Measurements from ENCODE around the gene RPS19.

GRCh38 chr19:41863209-41863931 is 3.3 kb downstream of the RPS19 start:
- TF ChIP-seq CTCF (conservative IDR thresholded peaks at IDR 0.05 in 1 of 2, IDR thresholded peaks at IDR 0.05 in 1 of 2; ENCODE audit: low read depth in 1 of 2, low read length in 2 of 2) = no peak
- no peak for TF ChIP-seq EZH2 (IDR thresholded peaks at IDR 0.05; ENCODE audit: low read length, missing control alignments)
